ENCODE measurements around the gene GRPEL1. TPM values are rescaled to one million over a fixed set of nuclear protein-coding genes. Genes with fewer than 3 reads are reported as not detected.
A peak's percentile ranks its signal among the peaks of the same experiment; 100 is the strongest.

The GRPEL1 gene
- 28.3 and 35.5 TPM in 2 replicates for total RNA-seq
- 53.9 and 56.5 TPM in 2 replicates for polyA plus RNA-seq

DNA sequence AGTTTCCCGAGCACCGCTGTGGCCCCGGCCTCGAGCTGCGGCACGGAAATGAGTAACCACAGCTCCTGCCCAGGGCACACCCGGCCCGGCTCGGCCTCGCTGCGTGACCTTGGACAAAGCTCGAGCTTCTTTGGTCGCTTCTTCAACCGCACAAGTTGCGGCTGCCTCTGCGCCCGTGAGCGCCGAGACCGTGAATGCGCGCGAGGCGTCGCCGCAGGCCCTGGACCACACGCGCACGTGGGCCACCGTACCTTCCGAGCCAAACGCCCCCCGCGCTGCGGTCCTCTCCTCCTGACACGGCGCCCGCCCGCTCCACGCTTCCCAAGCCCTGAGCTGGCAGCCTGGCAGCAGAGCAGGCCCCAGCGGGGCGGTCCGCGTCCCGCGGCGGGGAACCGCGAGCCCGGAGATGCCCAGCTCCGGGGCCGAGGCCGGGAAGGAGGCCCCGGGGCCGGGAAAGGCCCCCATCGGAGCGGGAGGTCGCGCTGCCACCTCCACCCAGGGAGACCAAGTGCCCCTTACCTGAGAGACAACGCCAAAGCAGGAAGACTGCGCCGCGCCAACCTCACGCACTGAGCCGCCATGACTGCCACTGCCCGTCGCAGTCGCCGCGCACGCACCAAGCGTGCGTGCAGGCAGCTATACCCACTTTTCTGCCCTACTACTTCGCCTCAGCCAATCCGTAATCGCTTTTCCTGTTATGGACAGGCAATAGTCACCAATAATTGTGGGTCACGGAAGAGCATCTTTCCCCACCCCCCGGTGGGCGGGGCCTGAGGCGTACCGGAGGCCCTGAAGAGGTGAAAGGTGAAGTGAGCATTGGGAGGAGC, at the start of gene GRPEL1:
Gene GRPEL1, minus strand, starts transcription at position 613 of the 827 bp plus-strand sequence. Its CDS starts 32 bp downstream, at position 581.
- Histone ChIP-seq H3K36me3 (replicated peaks; ENCODE audit: insufficient read depth, low read depth) (no peaks in the 10 kb centered on the region), H3K9me2 (replicated peaks; ENCODE audit: insufficient read depth) (no peaks in the 10 kb centered on the region), H3K27ac (peak within 1 kb of the TSS; percentile 87), H3K79me2 (peaks cover 52% of the 10 kb centered on the region), H3K4me3 (peak within 1 kb of the TSS; percentile 54), H3K9me3 (ENCODE audit: low read depth) (no peaks in the 10 kb centered on the region), H3K4me1 (ENCODE audit: insufficient read depth) (peaks cover 17% of the 10 kb centered on the region), H4K20me1 (ENCODE audit: insufficient read depth, poor library complexity, severe bottlenecking) (peaks cover 35% of the 10 kb centered on the region), H3K27me3 (no peaks in the 10 kb centered on the region), H2AFZ (peak within 1 kb of the TSS; percentile 39), H3K4me2 (peak within 1 kb of the TSS; percentile 97)
- no peak for TF ChIP-seq CTCF (IDR thresholded peaks at IDR 0.05; ENCODE audit: poor library complexity)
- no peak for TF ChIP-seq EZH2 (IDR thresholded peaks at IDR 0.05; ENCODE audit: borderline replicate concordance)
- TF ChIP-seq EZH2phosphoT487 (IDR thresholded peaks at IDR 0.05; ENCODE audit: low read depth, severe bottlenecking, unreplicated experiment), result no peak
- peak; percentile 100 for DNase-seq (ENCODE audit: low spot score)
- WGBS (ENCODE audit: low lambda C conversion rate, missing lambda C conversion rate), result under 1% methylated on average over 69 of the region's 81 CpGs

DNA sequence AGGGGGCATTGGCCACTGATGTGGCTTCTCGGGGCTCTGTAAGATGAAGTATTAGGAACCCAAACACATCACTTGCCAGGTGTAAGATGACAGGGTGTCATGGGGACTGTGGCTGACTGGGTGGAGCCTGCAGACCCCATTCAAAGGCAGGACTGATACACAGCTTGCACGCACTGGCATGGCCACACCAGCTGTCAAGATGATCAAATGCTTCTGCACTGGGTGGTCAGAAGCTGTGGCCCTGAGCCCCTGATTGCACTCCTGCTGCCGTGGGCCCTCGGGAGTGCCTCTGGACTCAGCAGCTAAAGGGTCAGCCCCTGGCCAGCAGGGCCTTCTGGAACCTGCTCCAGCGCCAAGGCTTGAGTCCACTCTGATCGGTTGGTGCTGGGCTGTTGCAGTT, 48.8 kb upstream of the GRPEL1 start:
- 87% methylated on average over 6 of the region's 6 CpGs for WGBS (ENCODE audit: low lambda C conversion rate, missing lambda C conversion rate)
- DNase-seq (ENCODE audit: low spot score), result no peak
- H2AFZ ChIP-seq, result no peak overlapping the region
- H3K4me3 ChIP-seq, result no peak overlapping the region
- H3K4me1 ChIP-seq (ENCODE audit: insufficient read depth), result no peaks in the 10 kb centered on the region
- no peak for TF ChIP-seq CTCF (IDR thresholded peaks at IDR 0.05; ENCODE audit: poor library complexity)
- TF ChIP-seq EZH2phosphoT487 (IDR thresholded peaks at IDR 0.05; ENCODE audit: low read depth, severe bottlenecking, unreplicated experiment), result no peak
- TF ChIP-seq EZH2 (IDR thresholded peaks at IDR 0.05; ENCODE audit: borderline replicate concordance), result no peak
- no peaks in the 10 kb centered on the region for H3K9me3 ChIP-seq (ENCODE audit: low read depth)
- no peaks in the 10 kb centered on the region for H4K20me1 ChIP-seq (ENCODE audit: insufficient read depth, poor library complexity, severe bottlenecking)
- H3K4me2 ChIP-seq, result no peak overlapping the region
- no peaks in the 10 kb centered on the region for H3K36me3 ChIP-seq (replicated peaks; ENCODE audit: insufficient read depth, low read depth)
- H3K27me3 ChIP-seq, result no peaks in the 10 kb centered on the region
- H3K79me2 ChIP-seq, result no peaks in the 10 kb centered on the region
- no peaks in the 10 kb centered on the region for H3K9me2 ChIP-seq (replicated peaks; ENCODE audit: insufficient read depth)
- H3K27ac ChIP-seq, result no peak overlapping the region

- Histone ChIP-seq H3K9me3 (ENCODE audit: low read depth) (no peaks in the 10 kb centered on the region), H3K4me1 (ENCODE audit: insufficient read depth) (no peaks in the 10 kb centered on the region), H3K9me2 (replicated peaks; ENCODE audit: insufficient read depth) (no peaks in the 10 kb centered on the region), H4K20me1 (ENCODE audit: insufficient read depth, poor library complexity, severe bottlenecking) (no peaks in the 10 kb centered on the region), H3K27me3 (no peaks in the 10 kb centered on the region), H3K79me2 (no peaks in the 10 kb centered on the region), H3K4me3 (no peak overlapping the region), H2AFZ (no peak overlapping the region), H3K27ac (no peak overlapping the region), H3K36me3 (replicated peaks; ENCODE audit: insufficient read depth, low read depth) (no peaks in the 10 kb centered on the region), H3K4me2 (no peak overlapping the region)
- WGBS (ENCODE audit: low lambda C conversion rate, missing lambda C conversion rate), result 89% methylated on average over 20 of the region's 22 CpGs
- no peak for TF ChIP-seq CTCF (IDR thresholded peaks at IDR 0.05; ENCODE audit: poor library complexity)
- no peak for TF ChIP-seq EZH2phosphoT487 (IDR thresholded peaks at IDR 0.05; ENCODE audit: low read depth, severe bottlenecking, unreplicated experiment)
- no peak for TF ChIP-seq EZH2 (IDR thresholded peaks at IDR 0.05; ENCODE audit: borderline replicate concordance)
- DNase-seq (ENCODE audit: low spot score), result no peak
Measured at GRCh38 chr4:7115557-7116340, 47.9 kb upstream of the GRPEL1 start.

All from hepatocyte (in vitro differentiated cells).